Fibroblast of lung (primary cell): Measurements from ENCODE around the gene GDF2. TPM values are rescaled to one million over a fixed set of nuclear protein-coding genes. Genes with fewer than 3 reads are reported as not detected.

Experiments
- DNase-seq, 2 donors: peaks; one replicate each; pipeline versions ENCODE4 v3.0.0 to v3.0.0-alpha.2; 2010; ENCODE audit warnings: low read depth in 2 of 2
- H2AFZ ChIP-seq: 2 replicates; pipeline ENCODE4 v1.5.1; 2012; ENCODE audit warnings: low read length, control low read depth, inconsistent platforms
- H3K27ac ChIP-seq: 2 replicates; pipeline ENCODE4 v1.5.1; 2011; ENCODE audit warnings: low read length, control low read depth; ENCODE audit not compliant: insufficient read depth
- H3K27me3 ChIP-seq: 2 replicates; pipeline ENCODE4 v1.5.1; 2011; ENCODE audit warnings: mild to moderate bottlenecking, low read length; ENCODE audit not compliant: control insufficient read depth, insufficient read depth
- H3K36me3 ChIP-seq: 2 replicates; pipeline ENCODE4 v1.5.1; 2011; ENCODE audit warnings: low read length; ENCODE audit not compliant: control insufficient read depth, insufficient read depth
- H3K4me1 ChIP-seq: 2 replicates; pipeline ENCODE4 v1.5.1; 2011; ENCODE audit warnings: low read length; ENCODE audit not compliant: control insufficient read depth, insufficient read depth; ENCODE audit errors: extremely low read depth
- H3K4me2 ChIP-seq: 2 replicates; pipeline ENCODE4 v1.5.1; 2011; ENCODE audit warnings: low read length, control low read depth; ENCODE audit not compliant: insufficient read depth; ENCODE audit errors: extremely low read depth
- H3K4me3 ChIP-seq, 4 experiments: fragments of 200-600 bp in 1 of 4; sonication (generic) in 1 of 4; replicated peaks in 1 of 4; 2 replicates each; pipeline ENCODE4 v1.5.1; 2011 to 2016; ENCODE audit warnings: low read length in 4 of 4, low read depth in 3 of 4, mild to moderate bottlenecking in 3 of 4, control low read depth in 2 of 4, inconsistent platforms in 1 of 4, mixed read lengths in 1 of 4; ENCODE audit not compliant: insufficient read depth in 1 of 4; ENCODE audit errors: control extremely low read depth in 1 of 4
- H3K79me2 ChIP-seq: 2 replicates; pipeline ENCODE4 v1.5.1; 2012; ENCODE audit warnings: mild to moderate bottlenecking, low read length, inconsistent platforms; ENCODE audit not compliant: control insufficient read depth, insufficient read depth
- H3K9ac ChIP-seq: 2 replicates; pipeline ENCODE4 v1.5.1; 2011; ENCODE audit warnings: mild to moderate bottlenecking, low read length, control low read depth; ENCODE audit not compliant: insufficient read depth
- H3K9me3 ChIP-seq: 2 replicates; pipeline ENCODE4 v1.5.1; 2012; ENCODE audit warnings: low read depth, low read length; ENCODE audit not compliant: control insufficient read depth, insufficient read depth
- H4K20me1 ChIP-seq: 2 replicates; pipeline ENCODE4 v1.5.1; 2011; ENCODE audit warnings: low read length; ENCODE audit not compliant: control insufficient read depth, insufficient read depth; ENCODE audit errors: extremely low read depth
- EZH2 ChIP-seq: IDR thresholded peaks from 2 replicates; pipeline ENCODE4 v1.5.1; 2012; ENCODE audit warnings: low read length, control low read depth, mild to moderate bottlenecking; ENCODE audit errors: missing control alignments
- polyA plus RNA-seq, 2 donors: library from polyadenylated mRNA; depleted of rRNA in 1 of 2; stranded (reverse) in 1 of 2; unstranded in 1 of 2; fragments of >200 nt; gene quantifications; 2 replicates each; pipeline ENCODE4 v1.2.1, GENCODE V29; 2011 to 2012; ENCODE audit warnings: missing spikeins in 1 of 2
- total RNA-seq: library from RNA; depleted of rRNA; stranded (reverse); fragments of >200 nt; gene quantifications from 2 replicates; pipeline ENCODE4 v1.2.1, GENCODE V29; 2014
- TF ChIP-seq, protein P1 (sequence below), 2 donors: IDR thresholded peaks in 1 of 2; conservative IDR thresholded peaks in 1 of 2; 1 replicate in 1 of 2; 2 replicates in 1 of 2; pipeline ENCODE4 v1.5.1; 2011 to 2012; ENCODE audit warnings: low read length in 2 of 2, control low read depth in 1 of 2, inconsistent platforms in 1 of 2, low read depth in 1 of 2, mild to moderate bottlenecking in 1 of 2

GDF2 gene
- total and polyA plus RNA-seq, 2 donors (not counting 1 experiment from before 2014, with no cell fraction given), result not detected

DNA sequence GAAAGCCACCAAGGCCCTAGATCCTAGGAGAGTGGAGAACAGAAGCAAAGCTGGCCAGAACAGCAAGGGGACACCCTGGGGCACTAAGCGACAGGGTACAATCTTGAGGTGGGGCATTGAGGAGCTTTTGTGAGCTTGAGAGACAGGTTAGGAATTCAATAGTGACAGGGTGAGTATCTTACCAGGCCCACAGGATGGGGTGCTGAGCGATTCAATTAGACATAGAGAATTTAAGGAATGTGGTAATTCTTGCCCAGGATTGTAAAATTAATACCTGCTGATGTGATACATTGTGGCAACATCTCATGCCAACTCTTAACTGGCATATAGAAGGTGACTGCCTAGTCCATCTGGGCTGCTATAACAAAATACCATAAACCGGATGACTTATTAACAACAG, 39.9 kb downstream of the GDF2 start:
- no peaks in the 10 kb centered on the region for H3K4me1 ChIP-seq
- no peak for TF ChIP-seq EZH2
- TF ChIP-seq, protein P1, sequence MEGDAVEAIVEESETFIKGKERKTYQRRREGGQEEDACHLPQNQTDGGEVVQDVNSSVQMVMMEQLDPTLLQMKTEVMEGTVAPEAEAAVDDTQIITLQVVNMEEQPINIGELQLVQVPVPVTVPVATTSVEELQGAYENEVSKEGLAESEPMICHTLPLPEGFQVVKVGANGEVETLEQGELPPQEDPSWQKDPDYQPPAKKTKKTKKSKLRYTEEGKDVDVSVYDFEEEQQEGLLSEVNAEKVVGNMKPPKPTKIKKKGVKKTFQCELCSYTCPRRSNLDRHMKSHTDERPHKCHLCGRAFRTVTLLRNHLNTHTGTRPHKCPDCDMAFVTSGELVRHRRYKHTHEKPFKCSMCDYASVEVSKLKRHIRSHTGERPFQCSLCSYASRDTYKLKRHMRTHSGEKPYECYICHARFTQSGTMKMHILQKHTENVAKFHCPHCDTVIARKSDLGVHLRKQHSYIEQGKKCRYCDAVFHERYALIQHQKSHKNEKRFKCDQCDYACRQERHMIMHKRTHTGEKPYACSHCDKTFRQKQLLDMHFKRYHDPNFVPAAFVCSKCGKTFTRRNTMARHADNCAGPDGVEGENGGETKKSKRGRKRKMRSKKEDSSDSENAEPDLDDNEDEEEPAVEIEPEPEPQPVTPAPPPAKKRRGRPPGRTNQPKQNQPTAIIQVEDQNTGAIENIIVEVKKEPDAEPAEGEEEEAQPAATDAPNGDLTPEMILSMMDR (conservative IDR thresholded peaks at IDR 0.05 in 1 of 2, IDR thresholded peaks at IDR 0.05 in 1 of 2; ENCODE audit: low read depth in 1 of 2, low read length in 2 of 2), result no peak
- no peak overlapping the region for H2AFZ ChIP-seq
- no peak overlapping the region for H3K4me3 ChIP-seq
- no peaks in the 10 kb centered on the region for H3K36me3 ChIP-seq
- no peak overlapping the region for H3K4me2 ChIP-seq
- DNase-seq, result no peak
- H3K9ac ChIP-seq, result no peak overlapping the region
- H3K9me3 ChIP-seq, result no peaks in the 10 kb centered on the region
- H3K27ac ChIP-seq, result no peak overlapping the region
- peaks cover 13% of the 10 kb centered on the region for H3K27me3 ChIP-seq
- no peaks in the 10 kb centered on the region for H3K79me2 ChIP-seq
- no peaks in the 10 kb centered on the region for H4K20me1 ChIP-seq

DNA sequence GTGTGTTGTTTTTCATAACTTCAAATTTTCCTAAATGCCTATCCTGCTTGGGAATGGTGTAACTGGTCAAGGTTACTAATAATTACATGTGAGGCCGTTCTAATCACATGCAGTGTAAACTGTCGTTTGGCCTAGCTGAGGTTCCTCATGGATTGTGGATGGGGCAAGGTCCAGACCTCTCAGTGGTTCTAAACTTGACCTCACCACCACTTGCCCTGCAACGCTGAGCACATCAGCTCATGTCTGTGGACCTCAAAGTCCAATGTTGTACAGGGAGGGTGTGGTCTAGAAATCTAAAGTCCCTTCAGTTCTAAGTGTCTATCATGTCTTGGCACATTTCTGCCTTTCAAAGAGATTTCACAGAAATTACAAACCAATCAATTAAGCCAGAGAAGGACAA, 41.5 kb downstream of the GDF2 start:
- no peaks in the 10 kb centered on the region for H3K4me1 ChIP-seq
- H3K4me3 ChIP-seq, result no peak overlapping the region
- peaks cover 11% of the 10 kb centered on the region for H3K27me3 ChIP-seq
- H3K36me3 ChIP-seq, result no peaks in the 10 kb centered on the region
- H3K79me2 ChIP-seq, result no peaks in the 10 kb centered on the region
- no peaks in the 10 kb centered on the region for H3K9me3 ChIP-seq
- DNase-seq, result no peak
- no peak overlapping the region for H2AFZ ChIP-seq
- H4K20me1 ChIP-seq, result no peaks in the 10 kb centered on the region
- no peak overlapping the region for H3K9ac ChIP-seq
- no peak overlapping the region for H3K4me2 ChIP-seq
- no peak overlapping the region for H3K27ac ChIP-seq
- TF ChIP-seq, protein P1 (conservative IDR thresholded peaks at IDR 0.05 in 1 of 2, IDR thresholded peaks at IDR 0.05 in 1 of 2; ENCODE audit: low read depth in 1 of 2, low read length in 2 of 2), result no peak
- no peak for TF ChIP-seq EZH2

GRCh38 chr10:47364366-47364765, 42.1 kb downstream of the GDF2 start:
- H3K4me3 ChIP-seq, result no peak overlapping the region
- H3K9me3 ChIP-seq, result no peaks in the 10 kb centered on the region
- H3K4me2 ChIP-seq, result no peak overlapping the region
- H3K27me3 ChIP-seq, result peaks cover 11% of the 10 kb centered on the region
- no peak overlapping the region for H2AFZ ChIP-seq
- TF ChIP-seq, protein P1 (conservative IDR thresholded peaks at IDR 0.05 in 1 of 2, IDR thresholded peaks at IDR 0.05 in 1 of 2; ENCODE audit: low read depth in 1 of 2, low read length in 2 of 2), result no peak
- no peak for TF ChIP-seq EZH2
- no peak for DNase-seq
- no peak overlapping the region for H3K9ac ChIP-seq
- no peaks in the 10 kb centered on the region for H3K79me2 ChIP-seq
- no peaks in the 10 kb centered on the region for H4K20me1 ChIP-seq
- H3K36me3 ChIP-seq, result no peaks in the 10 kb centered on the region
- no peaks in the 10 kb centered on the region for H3K4me1 ChIP-seq
- no peak overlapping the region for H3K27ac ChIP-seq
